Thyroid gland (tissue), 4 donors: ENCODE data around the gene RNF149. TPM values are rescaled to one million over a fixed set of nuclear protein-coding genes. Genes with fewer than 3 reads are reported as not detected.

ENCODE experiments used
- DNase-seq, 2 donors: peaks; one replicate each; pipeline ENCODE4 v3.0.0-alpha.2; 2019
- H3K27ac ChIP-seq, 3 donors: fragments of 200-600 bp; sonication (generic); 1 replicate in 2 of 3; 2 replicates in 1 of 3; pipeline ENCODE4 v1.5.1; 2016 to 2019; ENCODE audit warnings: mild to moderate bottlenecking in 1 of 3, moderate library complexity in 1 of 3
- H3K27me3 ChIP-seq: fragments of 200-600 bp; sonication (generic); one replicate; pipeline ENCODE4 v1.5.1; 2019
- H3K36me3 ChIP-seq, 2 donors: fragments of 200-600 bp; sonication (generic); one replicate each; pipeline ENCODE4 v1.5.1; 2016 to 2019
- H3K4me1 ChIP-seq, 2 donors: fragments of 200-600 bp; sonication (generic); one replicate each; pipeline ENCODE4 v1.5.1; 2017 to 2019
- H3K4me3 ChIP-seq, 3 donors: fragments of 200-600 bp; sonication (generic); replicated peaks in 1 of 3; 1 replicate in 2 of 3; 2 replicates in 1 of 3; pipeline ENCODE4 v1.5.1; 2016; ENCODE audit warnings: mild to moderate bottlenecking in 1 of 3
- H3K9me3 ChIP-seq: fragments of 200-600 bp; sonication (generic); one replicate; pipeline ENCODE4 v1.5.1; 2017
- POLR2A ChIP-seq, 2 donors: fragments of 450-650 bp; IDR thresholded peaks; one replicate each; pipeline ENCODE4 v1.6.1; 2017; ENCODE audit warnings: antibody characterized with exemption in 2 of 2, mild to moderate bottlenecking in 2 of 2, moderate library complexity in 1 of 2
- WGBS, 2 donors: methylation state at CpG; one replicate each; pipeline ENCODE4 v1.1.5; 2017; 5-methylcytosine and 5-hydroxymethylcytosine counted together
- intact Hi-C: fragments of 100-400 bp; cut with DNase I; formaldehyde crosslinking; loops from one replicate; pipeline ENCODE4 v1.15.1; 2023
- total RNA-seq, 4 donors: library from RNA; depleted of rRNA; stranded (reverse); fragments of >200 nt; gene quantifications; one replicate each; pipeline ENCODE4 v1.2.3, GENCODE V29; 2016
- TF ChIP-seq, protein P1 (sequence below), 6 experiments: fragments of 200-600 bp in 3 of 6; fragments of 450-650 bp in 3 of 6; sonication (generic) in 3 of 6; IDR thresholded peaks; one replicate each; pipeline ENCODE4 v1.5.1; 2016 to 2019; ENCODE audit warnings: antibody characterized with exemption in 6 of 6, mild to moderate bottlenecking in 2 of 6, inconsistent platforms in 1 of 6, moderate library complexity in 1 of 6

Gene RNF149
- total RNA-seq, 4 donors from 2014 or later = 49.5 to 95.6 (median 68.5) TPM

DNA sequence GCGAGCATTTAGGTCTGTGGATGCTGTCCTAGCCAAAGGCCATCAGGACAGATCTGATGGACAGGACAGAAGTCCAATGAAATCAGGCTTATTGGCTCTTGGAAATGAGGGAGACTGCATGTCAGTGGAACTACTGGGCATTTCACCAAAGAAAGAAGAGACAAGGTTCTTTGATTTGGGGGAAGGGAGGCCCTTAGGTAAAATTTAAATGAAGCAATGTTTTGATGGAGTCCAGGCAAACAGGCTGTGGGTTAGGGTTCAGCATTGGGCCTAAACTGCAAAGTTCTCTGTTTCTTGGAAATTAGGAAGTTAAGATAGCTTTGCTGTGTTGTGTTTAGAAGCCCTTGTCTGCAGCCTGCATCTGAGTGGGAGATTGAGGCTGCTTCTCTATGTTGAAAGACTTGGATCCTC lies 31.6 kb upstream of the RNF149 start:
- Histone ChIP-seq H3K36me3 (no peaks in the 10 kb centered on the region), H3K4me3 (no peak overlapping the region), H3K4me1 (no peaks in the 10 kb centered on the region), H3K9me3 (no peaks in the 10 kb centered on the region), H3K27me3 (no peaks in the 10 kb centered on the region), H3K27ac (no peak overlapping the region)
- intact Hi-C loops = no loop called here
- TF ChIP-seq, protein P1, sequence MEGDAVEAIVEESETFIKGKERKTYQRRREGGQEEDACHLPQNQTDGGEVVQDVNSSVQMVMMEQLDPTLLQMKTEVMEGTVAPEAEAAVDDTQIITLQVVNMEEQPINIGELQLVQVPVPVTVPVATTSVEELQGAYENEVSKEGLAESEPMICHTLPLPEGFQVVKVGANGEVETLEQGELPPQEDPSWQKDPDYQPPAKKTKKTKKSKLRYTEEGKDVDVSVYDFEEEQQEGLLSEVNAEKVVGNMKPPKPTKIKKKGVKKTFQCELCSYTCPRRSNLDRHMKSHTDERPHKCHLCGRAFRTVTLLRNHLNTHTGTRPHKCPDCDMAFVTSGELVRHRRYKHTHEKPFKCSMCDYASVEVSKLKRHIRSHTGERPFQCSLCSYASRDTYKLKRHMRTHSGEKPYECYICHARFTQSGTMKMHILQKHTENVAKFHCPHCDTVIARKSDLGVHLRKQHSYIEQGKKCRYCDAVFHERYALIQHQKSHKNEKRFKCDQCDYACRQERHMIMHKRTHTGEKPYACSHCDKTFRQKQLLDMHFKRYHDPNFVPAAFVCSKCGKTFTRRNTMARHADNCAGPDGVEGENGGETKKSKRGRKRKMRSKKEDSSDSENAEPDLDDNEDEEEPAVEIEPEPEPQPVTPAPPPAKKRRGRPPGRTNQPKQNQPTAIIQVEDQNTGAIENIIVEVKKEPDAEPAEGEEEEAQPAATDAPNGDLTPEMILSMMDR (IDR thresholded peaks at IDR 0.05) = no peak
- TF ChIP-seq POLR2A (IDR thresholded peaks at IDR 0.05) = no peak
- 93 to 96% methylated on average over 1 of the region's 1 CpG for WGBS, 2 donors
- DNase-seq = no peak

DNA sequence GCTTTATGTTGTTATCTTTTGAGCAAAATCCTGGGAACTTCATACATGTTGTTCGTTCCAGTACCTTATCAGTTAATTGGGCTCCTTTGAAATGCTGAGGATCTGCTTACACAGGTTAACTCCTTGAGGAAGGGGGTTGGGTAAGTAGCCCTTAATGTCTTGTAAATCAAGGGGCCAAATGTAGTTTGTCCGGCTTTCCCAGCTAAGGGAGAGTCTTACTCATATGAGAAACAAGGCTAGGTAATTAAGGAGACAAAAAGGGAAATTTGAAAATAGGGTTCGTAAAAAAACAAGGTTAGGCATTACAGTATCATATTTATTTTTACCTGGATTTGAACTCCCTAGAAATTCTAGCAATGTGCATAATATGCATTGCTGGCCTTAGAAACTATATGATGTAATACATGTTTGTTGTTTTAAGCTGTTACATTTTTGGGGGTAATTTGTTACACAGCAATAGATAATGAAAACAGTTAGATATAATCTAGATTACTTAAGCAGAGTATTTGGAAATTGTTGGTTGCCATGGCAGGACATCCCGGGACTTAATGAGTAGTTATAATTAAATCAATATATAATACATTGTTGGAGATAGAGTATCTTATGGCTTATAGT lies 30.9 kb upstream of the RNF149 start:
- H3K36me3 ChIP-seq = no peaks in the 10 kb centered on the region
- intact Hi-C loops = no loop called here
- DNase-seq = no peak
- no peak overlapping the region for H3K4me3 ChIP-seq
- H3K27ac ChIP-seq = no peak overlapping the region
- H3K9me3 ChIP-seq = no peaks in the 10 kb centered on the region
- no peaks in the 10 kb centered on the region for H3K27me3 ChIP-seq
- no peaks in the 10 kb centered on the region for H3K4me1 ChIP-seq
- 72 to 74% methylated on average over 4 of the region's 4 CpGs for WGBS, 2 donors
- TF ChIP-seq POLR2A (IDR thresholded peaks at IDR 0.05) = no peak
- TF ChIP-seq, protein P1 (IDR thresholded peaks at IDR 0.05) = no peak

DNA sequence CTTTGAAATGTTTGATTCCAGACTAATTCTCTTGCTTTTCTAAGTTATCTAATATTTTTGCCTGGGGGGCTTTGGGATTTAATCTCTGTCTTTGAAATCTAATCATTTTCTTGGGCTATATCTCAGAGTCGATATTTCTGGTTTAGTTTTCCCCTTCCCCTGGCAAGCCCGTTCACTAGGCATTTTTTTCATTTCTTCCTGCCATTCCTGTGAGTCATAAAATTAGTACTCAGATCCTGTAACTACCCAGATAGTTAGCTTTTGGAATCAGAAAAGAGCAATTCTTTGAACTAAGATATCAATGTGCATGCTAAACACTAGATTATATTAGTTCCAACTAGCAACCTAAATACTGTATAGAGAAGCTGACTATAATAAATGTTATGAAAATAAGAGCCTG lies 29.4 kb upstream of the RNF149 start:
- WGBS, 2 donors = 62 to 74% methylated on average over 2 of the region's 2 CpGs
- TF ChIP-seq, protein P1 (IDR thresholded peaks at IDR 0.05) = no peak
- no peak for TF ChIP-seq POLR2A (IDR thresholded peaks at IDR 0.05)
- Histone ChIP-seq H3K27ac (no peak overlapping the region), H3K4me1 (no peaks in the 10 kb centered on the region), H3K36me3 (no peaks in the 10 kb centered on the region), H3K4me3 (no peak overlapping the region), H3K9me3 (no peaks in the 10 kb centered on the region), H3K27me3 (no peaks in the 10 kb centered on the region)
- DNase-seq = no peak
- intact Hi-C loops = no loop called here

DNA sequence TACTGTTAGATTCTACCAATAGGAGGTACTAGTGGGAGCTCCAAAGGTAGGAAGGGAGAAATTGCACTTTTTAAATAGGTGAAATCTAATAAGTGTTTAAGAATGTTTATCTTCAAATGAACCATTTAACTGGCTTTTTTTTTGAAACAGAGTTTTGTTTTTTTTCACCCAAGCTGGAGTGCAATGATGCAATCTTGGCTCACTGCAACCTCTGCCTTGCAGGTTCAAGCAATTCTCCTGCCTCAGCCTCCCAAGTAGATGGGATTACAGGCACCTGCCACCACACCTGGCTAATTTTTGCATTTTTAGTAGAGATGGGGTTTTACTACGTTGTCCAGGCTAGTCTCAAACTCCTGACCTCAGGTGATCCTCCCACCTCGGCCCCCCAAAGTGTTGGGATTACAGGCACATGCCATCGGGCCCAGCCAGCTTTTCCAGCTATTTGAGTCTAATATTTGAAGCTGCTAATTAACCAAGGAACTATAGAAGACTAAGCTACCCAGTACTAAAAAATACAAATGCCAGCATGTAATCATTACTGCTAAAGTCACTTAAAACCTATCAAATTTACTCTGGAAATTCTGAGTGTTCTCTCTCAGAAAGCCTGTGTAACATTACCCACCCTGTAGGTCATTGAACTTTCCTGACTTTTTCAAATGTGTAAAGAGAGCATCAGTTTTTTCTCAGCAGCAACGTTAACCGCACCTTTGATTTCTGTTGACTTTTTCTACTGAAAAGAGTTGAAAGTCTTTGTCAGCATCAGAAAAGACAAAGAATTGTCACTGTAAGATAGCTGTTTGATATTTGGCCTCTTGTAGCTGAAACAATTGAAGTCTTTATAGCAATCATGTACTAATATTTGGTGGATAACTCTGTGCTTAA lies 24.6 kb upstream of the RNF149 start:
- H3K27ac ChIP-seq = no peak overlapping the region
- H3K9me3 ChIP-seq = no peaks in the 10 kb centered on the region
- DNase-seq = no peak
- no peaks in the 10 kb centered on the region for H3K36me3 ChIP-seq
- no peaks in the 10 kb centered on the region for H3K27me3 ChIP-seq
- H3K4me1 ChIP-seq = peaks cover 0 to 3% of the 10 kb centered on the region in 2 donors
- intact Hi-C loops = no loop called here
- TF ChIP-seq, protein P1 (IDR thresholded peaks at IDR 0.05) = no peak
- 71 to 78% methylated on average over 5 of the region's 5 CpGs for WGBS, 2 donors
- H3K4me3 ChIP-seq = no peak overlapping the region

DNA sequence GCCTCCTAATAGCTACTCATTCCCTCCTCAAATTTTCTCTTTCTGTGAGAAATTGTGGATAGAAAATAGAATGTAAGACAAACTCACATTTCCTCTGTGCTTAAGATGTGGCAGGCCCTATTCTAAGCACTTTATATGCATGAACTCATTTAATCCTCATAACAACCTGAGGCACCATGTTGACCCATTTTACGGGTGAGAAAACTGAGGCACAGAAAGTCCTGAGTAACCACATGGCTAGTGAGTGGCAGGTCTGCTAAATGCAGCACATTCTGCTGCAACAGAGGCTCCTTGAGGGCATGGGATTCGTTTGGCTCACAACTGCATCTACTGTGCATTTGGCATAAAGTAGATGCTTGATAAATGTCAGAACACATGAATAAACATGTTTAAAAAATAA lies 22.7 kb upstream of the RNF149 start:
- intact Hi-C loops = no loop called here
- H3K4me1 ChIP-seq = peaks cover 0 to 12% of the 10 kb centered on the region in 2 donors
- no peaks in the 10 kb centered on the region for H3K9me3 ChIP-seq
- 93 to 94% methylated on average over 2 of the region's 2 CpGs for WGBS, 2 donors
- H3K36me3 ChIP-seq = no peaks in the 10 kb centered on the region
- H3K4me3 ChIP-seq = no peak overlapping the region
- no peak for TF ChIP-seq POLR2A (IDR thresholded peaks at IDR 0.05)
- TF ChIP-seq, protein P1 (IDR thresholded peaks at IDR 0.05) = no peak
- DNase-seq = no peak
- H3K27me3 ChIP-seq = no peaks in the 10 kb centered on the region
- no peak overlapping the region for H3K27ac ChIP-seq
